NCI-H146 treated with DMSO at 0.1 percent for 48 hours (cell line): ENCODE data around the gene HIF3A.
"Not testable (repeated sequence)": the region's sequence is repeated elsewhere in the genome, so short reads cannot be mapped to it uniquely, and the experiment has no call there.

ENCODE experiments used
- DNase-seq: peaks from one replicate; lab custom pipeline; 2025; ENCODE audit not compliant: unreplicated experiment; lab: John Stamatoyannopoulos, UW

The HIF3A gene

DNA sequence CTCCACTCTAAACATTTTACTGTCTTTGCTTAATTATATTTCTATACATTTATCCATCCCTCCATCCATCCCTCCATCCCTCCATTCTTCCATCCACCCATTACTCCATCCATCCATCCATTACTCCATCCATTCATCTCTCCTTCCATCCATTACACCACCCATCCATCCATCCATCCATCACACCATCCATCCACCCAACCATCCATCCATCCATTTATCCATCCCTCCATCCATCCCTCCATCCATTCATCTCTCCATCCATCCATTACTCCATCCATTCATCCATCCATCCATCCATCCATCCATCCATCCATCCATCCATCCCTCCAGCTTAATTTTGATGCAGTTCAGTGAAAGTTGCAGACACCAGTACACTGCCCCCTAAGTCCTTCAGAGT, 5.0 kb upstream of the HIF3A start:
- DNase-seq = no peak

DNA sequence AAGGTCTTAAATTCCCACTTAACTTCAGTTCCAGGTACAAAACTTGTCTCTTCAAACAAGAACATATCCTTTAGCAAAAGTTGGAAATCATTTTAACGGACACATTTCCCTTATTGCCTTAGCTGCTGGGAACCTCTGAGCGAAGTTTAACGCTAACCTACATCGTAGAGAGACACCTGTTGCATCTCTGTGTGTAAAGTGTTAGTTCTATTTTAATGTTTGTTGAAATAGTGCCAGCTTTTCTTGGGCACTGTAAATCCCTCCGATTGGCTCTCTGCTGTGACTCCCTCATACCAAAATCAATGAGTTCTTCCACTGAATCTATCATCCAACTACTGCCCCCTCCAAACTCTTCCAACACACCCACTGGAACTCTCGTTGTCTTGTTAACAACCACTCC, 2.3 kb upstream of the HIF3A start:
- DNase-seq = no peak

DNA sequence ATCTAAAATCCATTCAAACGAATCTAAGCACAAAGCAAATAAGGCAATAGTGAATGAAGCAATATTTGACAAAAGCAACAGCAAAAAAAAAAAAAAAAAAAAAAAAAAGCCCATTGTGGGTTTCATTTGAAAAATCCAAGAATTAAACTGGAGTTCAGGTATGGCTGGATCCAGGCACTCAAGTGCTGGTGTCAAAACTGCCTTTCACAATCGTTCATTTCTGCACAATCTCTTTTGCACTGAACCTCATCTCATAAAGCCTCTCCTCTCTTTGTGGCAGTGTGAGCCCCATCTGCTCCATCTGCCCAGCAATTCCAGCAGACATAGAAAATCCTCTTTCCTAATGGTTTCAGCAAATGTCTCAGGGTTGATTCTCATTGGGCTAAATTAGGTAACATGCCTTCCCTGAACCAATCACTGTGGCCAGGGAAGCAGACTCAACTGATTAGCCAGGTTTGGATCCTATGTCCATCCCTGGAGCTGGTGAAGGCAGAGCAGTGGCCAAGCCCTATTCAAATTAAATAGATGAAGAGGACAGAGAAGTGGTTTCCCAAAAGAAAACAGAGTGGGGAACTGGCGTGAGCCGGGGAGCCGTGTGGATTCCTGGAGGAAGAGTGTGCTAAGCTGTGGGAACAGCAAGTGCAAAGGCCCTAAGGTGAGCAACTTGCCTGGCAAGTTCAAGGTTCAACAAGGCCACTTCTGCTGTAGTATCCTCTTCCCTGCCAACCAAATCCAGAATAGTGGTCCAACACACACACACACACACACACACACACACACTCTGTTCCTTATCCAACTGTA, 1.2 kb upstream of the HIF3A start:
- no peak for DNase-seq

DNA sequence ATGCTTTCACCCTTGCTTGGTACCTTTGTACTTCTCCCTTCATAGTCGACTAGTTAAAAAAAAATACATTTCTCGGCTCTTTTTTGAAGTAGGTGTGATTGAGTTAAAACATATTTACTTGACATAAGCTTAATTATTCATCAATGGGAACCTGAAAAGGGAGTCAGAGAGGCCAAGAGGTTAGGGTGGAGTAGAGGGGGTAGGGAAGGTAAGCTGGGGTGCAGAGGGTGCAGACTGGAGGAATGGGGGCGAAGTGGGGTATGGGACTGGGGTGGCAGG, 701 bp upstream of the HIF3A start:
- DNase-seq = no peak

DNA sequence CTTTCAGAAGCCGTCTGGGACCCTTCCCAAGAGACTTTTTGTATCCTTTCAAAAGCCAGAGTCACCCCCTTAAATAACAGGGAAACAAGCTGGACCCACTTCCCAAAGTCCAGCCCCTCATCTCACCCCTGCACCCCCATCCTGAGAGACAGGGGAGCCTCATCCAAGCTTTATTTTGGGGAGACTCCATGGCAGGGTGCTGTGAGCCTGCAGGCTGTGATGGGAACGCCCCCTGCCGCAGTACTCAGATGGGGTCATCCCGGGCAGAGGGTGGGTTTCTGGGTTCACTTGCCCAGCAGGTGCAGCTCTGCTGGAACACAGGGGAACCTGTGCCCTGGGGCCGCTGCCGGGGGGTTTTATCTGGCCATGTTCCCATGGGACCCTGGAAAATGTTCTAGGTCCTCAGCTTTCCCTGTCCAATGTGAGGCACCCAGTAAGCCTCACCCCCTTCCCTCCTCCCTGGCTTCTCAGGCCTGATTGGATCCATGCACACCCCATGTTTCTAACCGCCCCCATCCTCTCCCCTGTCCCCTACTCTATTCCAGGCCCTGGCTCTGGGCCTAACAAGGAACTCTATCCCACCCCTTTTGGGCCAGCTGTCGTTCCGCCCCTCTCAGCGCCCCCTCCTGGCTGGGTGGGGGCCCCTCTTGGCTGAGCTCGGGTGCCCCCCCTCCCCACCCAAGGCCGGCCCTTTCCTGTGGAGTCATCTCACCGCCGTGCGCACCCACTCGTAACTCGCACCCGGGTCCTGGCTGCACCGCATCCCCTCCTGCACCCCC, 1.0 kb downstream of the HIF3A start:
- DNase-seq = no peak

DNA sequence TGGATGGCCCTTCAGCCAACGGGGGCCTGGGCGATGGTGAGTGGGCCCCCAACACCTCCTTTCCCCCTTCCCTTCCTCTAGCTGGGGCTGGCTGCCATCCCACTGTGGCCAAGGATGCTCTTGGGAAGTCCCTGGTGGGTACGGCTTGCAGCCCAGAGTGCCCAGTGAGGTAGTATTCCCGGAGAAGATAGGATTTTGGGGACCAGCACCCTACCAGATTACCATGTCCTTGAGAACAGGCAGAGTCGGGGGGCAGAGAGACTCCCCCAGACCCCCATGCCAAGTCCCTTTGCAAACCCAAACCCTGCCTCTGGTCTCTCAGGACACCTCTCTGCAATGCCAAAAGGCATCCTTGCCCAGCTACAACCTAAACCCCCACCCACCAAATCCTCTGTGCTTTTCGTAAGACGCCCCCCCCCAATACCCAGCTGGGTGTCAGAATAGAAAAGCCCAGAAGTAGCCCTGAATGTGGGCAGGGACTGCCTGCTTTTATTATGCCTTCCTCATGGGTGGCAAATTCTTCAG, 1.7 kb downstream of the HIF3A start:
- DNase-seq = no peak

DNA sequence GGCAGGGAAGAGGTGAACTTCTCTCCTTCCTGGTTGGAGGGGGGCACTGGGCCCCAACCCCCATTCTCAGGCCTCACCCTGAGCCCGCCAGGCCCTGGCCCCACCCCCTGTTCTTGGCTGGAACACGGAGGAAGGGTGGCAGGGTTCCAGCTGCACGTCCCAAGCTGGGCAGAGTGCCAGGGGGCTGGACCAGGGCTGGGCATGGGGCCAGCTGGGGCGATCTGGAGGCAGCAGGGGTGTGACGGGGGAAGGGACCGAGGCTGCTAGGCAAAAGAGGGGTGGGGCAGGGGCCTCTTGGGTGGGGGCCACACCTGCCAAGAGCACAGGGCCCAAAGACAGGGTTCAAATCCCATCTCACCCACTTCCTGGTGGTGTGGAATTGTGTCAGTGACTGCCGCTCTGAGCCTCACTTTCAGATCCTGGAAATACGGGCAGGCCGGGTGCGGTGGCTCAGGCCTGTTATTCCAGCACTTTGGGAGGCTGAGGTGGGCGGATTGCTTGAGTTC, 2.2 kb downstream of the HIF3A start:
- peak; percentile 39 for DNase-seq

DNA sequence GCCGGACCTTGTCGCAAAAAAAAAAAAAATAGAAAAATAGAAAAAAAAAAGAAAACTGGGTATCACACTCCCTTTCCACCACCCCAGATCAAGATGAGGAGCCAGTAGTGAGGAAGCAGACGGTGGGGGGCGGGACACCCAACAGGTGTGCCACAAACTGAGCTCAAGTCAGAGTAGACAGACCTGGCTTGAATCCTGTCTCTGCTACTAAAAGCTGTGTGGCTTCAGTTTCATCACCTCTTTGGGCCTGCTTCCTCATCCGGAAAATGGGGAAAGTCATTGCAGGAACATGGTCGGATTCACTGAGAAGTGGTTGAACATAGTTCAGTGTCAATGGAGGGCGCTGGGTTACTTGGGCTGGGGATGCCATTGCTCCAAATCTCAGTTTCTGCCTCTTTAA, 2.9 kb downstream of the HIF3A start:
- no peak for DNase-seq

DNA sequence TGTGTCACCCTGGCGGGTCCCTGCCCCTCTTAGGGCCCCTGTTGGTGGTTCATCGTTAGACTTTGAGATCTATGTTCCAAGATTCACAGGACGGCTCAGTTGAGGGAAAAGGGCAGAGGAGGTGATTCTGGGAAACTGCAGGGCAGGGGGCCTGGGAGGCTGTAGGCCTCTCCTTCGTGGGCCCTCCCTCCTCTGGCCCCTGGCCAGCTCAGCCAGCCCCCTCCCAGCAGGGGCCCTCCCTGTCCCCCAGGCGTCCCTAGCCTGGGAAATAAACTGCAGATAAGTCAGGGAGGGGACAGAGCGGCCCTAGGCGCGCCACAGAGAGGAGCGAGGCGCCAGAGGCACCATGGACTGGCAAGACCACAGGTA, 6.5 kb downstream of the HIF3A start:
- DNase-seq = no peak

DNA sequence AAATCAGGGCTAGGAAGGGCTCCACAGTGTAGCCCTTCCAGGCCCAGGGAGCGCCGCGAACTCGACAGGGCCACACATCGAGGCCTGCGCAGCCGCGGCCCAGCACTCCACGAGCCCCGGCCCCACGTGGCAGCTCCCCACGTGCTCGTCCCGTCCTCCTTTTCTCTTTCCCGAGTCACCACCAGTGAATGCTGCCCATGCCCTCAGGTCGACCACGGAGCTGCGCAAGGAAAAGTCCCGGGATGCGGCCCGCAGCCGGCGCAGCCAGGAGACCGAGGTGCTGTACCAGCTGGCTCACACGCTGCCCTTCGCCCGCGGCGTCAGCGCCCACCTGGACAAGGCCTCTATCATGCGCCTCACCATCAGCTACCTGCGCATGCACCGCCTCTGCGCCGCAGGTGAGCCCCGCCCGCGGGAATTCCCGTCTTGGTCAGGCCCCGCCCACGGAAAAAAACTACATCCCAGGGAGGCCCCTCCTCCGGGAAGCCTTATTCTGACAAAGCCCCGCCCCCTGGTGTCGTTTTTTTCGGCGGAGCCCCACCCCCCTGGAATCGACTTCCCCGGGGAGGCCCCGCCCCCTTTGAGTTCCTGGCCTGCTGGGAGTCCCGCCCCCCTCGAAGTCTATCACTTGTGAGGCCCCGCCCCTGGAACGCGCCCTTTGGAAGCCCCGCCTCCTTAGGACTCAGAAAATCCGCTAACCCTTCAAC, 7.0 kb downstream of the HIF3A start:
- peak; percentile 25 for DNase-seq

DNA sequence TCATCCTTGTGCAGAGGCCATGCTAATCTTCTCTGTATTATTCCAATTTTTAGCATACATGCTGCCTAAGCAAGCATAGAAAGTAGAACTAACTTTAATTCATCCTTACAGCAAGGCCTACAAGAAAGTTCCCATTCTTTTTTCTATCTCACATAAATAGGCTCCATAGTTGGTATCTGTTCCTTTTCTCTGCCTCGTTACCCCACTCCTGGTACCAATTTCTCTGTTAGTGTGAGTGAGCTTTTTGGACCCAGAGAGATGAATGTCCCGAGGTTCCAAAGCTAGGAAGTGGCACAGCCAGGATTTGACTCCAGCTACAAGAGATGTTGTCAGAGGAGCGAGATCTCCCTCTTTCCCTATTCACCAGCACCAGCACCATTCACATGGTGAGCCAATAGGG, 9.7 kb downstream of the HIF3A start:
- no peak for DNase-seq

DNA sequence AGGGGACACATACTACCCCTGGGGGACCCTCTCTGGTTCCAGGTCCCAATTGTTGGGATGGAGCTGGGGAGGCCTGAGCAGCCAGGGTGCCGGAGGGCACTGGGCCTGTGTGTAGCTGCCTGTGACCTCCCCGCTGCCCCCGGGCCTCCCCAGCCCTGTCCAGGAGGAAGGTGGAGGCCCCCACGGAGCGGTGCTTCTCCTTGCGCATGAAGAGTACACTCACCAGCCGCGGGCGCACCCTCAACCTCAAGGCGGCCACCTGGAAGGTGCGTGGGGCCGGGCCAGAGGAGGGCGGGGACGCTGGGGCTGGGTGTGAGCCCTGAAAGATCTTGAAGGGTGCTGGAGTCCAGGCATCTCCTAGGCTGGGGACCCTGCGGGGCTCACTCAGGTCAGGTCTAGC, 11.7 kb downstream of the HIF3A start:
- DNase-seq = no peak

DNA sequence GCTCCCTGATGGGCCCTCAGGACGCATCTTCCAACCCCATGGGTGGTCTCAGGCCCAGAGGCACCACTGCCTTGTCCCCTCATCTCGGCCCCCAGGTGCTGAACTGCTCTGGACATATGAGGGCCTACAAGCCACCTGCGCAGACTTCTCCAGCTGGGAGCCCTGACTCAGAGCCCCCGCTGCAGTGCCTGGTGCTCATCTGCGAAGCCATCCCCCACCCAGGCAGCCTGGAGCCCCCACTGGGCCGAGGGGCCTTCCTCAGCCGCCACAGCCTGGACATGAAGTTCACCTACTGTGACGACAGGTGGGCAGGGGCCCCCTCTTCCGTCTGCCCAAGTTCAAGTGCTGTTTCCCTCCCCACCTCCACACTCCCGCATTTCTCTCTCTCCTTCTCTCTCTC, 12.2 kb downstream of the HIF3A start:
- DNase-seq = no peak

DNA sequence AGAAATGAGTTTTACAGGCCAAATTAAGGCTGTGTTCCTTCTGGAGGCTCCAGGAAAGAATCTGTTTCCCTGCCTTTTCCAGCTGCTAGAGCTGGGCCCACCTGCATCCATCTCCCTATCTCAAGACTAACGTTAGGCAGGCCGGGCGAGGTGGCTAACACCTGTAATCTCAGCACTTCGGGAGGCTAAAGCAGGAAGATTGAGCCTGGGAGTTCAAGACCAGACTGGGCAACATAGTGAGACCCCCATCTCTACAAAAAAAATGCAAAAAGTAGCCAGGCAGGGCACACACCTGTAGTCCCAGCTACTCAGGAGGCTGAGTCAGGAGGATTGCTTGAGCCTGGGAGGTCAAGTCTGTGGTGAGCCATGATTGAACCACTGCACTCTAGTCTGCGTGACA, 14.6 kb downstream of the HIF3A start:
- no peak for DNase-seq

DNA sequence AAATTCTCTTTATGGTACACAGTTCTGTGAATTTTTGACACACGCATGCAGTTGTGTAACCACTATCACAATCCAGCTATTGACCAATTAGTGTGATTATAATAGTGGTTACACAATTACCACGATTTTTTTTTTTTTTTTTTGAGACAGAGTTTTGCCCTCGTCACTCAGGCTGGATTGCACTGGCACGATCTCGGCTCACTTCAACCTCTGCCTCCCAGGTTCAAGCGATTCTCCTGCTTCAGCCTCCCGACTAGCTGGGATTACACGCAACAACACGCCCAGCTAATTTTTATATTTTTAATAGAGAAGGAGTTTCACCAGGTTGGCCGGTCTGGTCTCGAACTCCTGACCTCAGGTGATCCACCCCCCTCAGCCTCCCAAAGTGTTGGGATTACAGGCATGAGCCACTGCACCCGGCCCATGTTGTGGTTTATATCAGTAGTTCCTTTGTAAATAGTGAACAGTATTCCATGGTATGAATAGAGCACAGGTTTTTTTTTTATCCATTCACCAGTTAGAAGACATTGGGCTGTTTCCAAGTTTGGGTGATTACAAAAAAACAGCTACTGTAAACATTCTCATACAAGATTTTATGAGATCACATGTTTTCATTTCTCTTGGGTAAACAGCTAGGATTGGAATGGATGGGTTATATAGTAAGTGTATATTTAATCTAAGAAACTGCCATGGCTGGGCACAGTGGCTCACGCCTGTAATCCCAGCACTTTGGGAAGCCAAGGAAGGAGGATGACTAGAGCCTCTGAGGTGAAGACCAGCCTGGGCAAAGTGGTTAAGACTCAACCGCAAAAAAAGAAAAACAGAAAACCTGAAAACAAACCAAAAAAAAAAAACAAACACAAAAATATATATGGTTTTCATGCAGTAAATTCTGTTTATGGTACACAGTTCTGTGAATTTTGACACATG, 17.0 kb downstream of the HIF3A start:
- DNase-seq = not testable (repeated sequence)

DNA sequence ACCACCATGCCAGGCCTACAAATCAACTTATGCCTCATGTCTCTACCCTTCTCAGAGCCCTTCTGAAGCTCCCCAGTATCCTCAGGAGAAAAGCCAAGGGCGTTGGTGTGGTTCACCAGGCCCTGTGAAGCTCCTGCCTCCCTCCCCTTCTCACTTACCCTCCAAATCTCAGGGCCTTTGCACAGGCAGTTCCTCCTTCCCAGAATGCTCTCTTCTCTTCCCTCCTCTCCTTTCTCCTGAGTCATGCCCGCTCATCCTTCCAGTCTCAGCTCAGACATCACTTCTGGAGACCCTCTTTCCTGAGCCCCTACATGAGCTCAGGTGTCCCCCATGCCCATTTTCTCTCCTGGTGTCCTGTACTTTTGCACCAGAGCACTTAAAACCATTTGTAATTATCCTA, 20.5 kb downstream of the HIF3A start:
- DNase-seq = no peak

DNA sequence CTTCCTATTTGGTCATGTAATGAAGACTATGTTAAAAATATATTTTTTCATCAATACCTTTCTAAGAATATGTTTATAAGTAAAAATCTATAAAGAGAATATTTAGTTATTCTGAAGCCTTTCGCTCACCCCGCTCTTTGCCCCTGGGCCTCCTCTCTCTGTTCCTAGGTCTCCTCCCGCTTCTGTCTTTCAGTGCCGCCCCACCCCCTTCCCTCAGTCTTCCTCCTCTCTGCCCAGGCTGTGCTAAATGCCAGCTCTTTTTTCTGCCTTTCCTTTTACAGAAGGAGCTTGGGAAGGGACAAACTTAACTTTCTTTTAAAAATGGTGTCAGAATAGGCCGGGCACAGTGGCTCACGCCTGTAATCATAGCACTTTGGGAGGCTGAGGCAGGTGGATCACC, 22.8 kb downstream of the HIF3A start:
- DNase-seq = no peak

DNA sequence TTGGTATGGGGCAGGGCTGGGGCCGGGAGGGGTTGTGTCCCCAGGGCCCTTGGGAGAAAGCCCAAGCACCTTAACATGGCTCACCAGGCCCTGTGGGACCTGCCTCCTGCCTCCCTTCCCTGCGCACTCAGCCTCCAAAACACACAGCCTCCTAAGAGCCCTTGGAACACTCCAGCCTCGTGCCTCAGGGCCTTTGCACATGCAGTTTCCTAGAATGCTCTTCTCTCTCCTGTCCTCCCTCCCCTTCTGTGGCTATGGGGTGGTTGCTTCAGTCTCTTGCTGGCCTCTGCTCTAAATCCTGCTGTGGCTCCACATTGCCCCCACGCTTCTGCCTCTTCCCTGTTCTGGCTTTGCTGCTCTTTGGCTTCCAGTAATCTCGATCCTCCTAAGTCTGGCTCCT, 23.7 kb downstream of the HIF3A start:
- DNase-seq = no peak

DNA sequence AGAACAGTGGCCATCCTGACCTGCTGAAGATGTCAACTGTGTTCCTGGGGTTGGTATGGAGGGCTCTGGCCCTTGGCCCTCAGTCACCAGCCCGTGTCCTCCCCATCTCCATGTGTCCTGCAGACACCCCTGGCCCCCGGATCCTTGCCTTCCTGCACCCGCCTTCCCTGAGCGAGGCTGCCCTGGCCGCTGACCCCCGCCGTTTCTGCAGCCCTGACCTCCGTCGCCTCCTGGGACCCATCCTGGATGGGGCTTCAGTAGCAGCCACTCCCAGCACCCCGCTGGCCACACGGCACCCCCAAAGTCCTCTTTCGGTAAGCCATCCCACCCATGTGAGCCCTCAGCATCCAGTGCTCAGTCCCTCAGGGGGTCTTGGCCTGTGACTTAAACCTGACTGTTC, 24.8 kb downstream of the HIF3A start:
- no peak for DNase-seq

DNA sequence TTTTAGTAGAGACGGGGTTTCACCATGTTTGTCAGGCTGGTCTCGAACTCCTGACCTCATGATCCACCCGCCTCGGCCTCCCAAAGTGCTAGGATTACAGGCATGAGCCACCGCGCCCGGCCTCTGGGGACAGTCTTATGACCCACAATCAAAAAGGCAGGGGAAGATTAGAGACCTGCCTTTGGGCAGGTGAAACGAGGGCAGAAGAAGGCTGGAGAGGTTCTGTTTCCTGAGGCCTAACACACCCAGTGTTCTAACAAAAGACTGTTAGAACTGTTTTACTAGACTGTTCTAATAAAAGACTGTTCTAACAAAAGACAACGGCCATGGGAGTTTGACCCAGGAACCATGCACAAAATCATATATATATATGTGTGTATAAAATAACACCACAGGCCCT, 26.4 kb downstream of the HIF3A start:
- not testable (repeated sequence) for DNase-seq

DNA sequence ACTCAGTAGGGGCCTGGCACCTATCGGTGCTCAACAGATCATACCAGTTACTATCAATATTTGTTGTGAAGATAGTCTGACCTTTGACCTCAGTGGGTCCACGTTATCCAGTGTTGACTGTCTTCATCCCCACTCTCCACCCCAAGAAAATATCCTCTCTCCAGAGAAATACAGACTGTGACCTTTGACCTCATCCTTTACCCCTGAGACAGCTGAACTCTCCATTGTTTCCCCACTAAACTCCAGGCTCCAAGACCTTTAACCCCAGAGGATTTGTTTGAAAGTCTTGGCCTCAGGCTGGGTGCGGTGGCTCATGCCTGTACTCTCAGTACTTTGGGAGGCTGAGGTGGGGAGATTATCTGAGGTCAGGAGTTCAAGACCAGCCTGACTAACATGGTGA, 27.4 kb downstream of the HIF3A start:
- no peak for DNase-seq
